HepG2 (cell line): ENCODE measurements around the gene CTNNA2.

ENCODE experiments used
- CTCF ChIP-seq: sonication (generic); formaldehyde crosslinking; IDR thresholded peaks from 2 replicates; pipeline ENCODE4 v1.5.0; 2020; ENCODE audit warnings: mild to moderate bottlenecking, missing genetic modification reagents, moderate library complexity
- E2F2 ChIP-seq: sonication (generic); formaldehyde crosslinking; IDR thresholded peaks from 2 replicates; pipeline ENCODE4 v1.4.0; 2020; ENCODE audit warnings: missing genetic modification reagents, borderline replicate concordance
- EHMT2 ChIP-seq: fragments of 200-600 bp; sonication (generic); IDR thresholded peaks from 2 replicates; pipeline ENCODE4 v1.7.0; 2017; ENCODE audit warnings: antibody characterized with exemption, low read depth, low read length, borderline replicate concordance
- EZH2 ChIP-seq: conservative IDR thresholded peaks from 2 replicates; pipeline ENCODE4 v1.6.1; 2012; ENCODE audit warnings: mild to moderate bottlenecking, low read depth, low read length, moderate library complexity
- GABPB1 ChIP-seq: IDR thresholded peaks from 2 replicates; pipeline ENCODE4 v1.6.1; 2016; ENCODE audit warnings: mild to moderate bottlenecking, missing genetic modification reagents, moderate library complexity, missing compliant biosample characterization
- KLF13 ChIP-seq: sonication (generic); formaldehyde crosslinking; IDR thresholded peaks from 2 replicates; pipeline ENCODE4 v1.4.0; 2020; ENCODE audit warnings: mild to moderate bottlenecking, missing genetic modification reagents
- NFE2L2 ChIP-seq: fragments of 150-350 bp; IDR thresholded peaks from 2 replicates; pipeline ENCODE4 v1.6.1; 2014; ENCODE audit warnings: low read length
- PATZ1 ChIP-seq: sonication (generic); formaldehyde crosslinking; IDR thresholded peaks from 2 replicates; pipeline ENCODE4 v1.4.0; 2020; ENCODE audit warnings: missing genetic modification reagents
- PRPF4 ChIP-seq: fragments of 200-400 bp; formaldehyde crosslinking; IDR thresholded peaks from 2 replicates; pipeline ENCODE4 v1.6.1; 2016; ENCODE audit warnings: low read length, low read depth; ENCODE audit not compliant: poor library complexity, severe bottlenecking
- RAD21 ChIP-seq: fragments of 450-650 bp; formaldehyde crosslinking; IDR thresholded peaks from 2 replicates; pipeline ENCODE4 v1.5.0; 2020; ENCODE audit warnings: mild to moderate bottlenecking
- SRF ChIP-seq: IDR thresholded peaks from 2 replicates; pipeline ENCODE4 v1.6.1; 2011; ENCODE audit warnings: mild to moderate bottlenecking, low read depth, low read length, moderate library complexity
- ZNF274 ChIP-seq: sonication (generic); formaldehyde crosslinking; IDR thresholded peaks from 2 replicates; pipeline ENCODE4 v1.5.1; 2020; ENCODE audit warnings: mild to moderate bottlenecking, missing genetic modification reagents
- ZNF280B ChIP-seq: sonication (generic); formaldehyde crosslinking; IDR thresholded peaks from 2 replicates; pipeline ENCODE4 v1.5.0; 2020; ENCODE audit warnings: missing genetic modification reagents, mild to moderate bottlenecking, borderline replicate concordance
- ZNF772 ChIP-seq: sonication (generic); formaldehyde crosslinking; IDR thresholded peaks from 2 replicates; pipeline ENCODE4 v1.5.0; 2020; ENCODE audit warnings: mild to moderate bottlenecking, missing genetic modification reagents

GRCh38 chr2:79980816-79981215 lies 468.0 kb downstream of the CTNNA2 start:
- TF ChIP-seq ZNF280B (CRISPR knock-in tag): no peak
- TF ChIP-seq EHMT2: no peak
- no peak for TF ChIP-seq NFE2L2
- TF ChIP-seq PATZ1 (CRISPR knock-in tag): no peak
- no peak for TF ChIP-seq RAD21
- TF ChIP-seq CTCF (CRISPR knock-in tag): no peak
- no peak for TF ChIP-seq PRPF4
- no peak for TF ChIP-seq ZNF772
- no peak for TF ChIP-seq GABPB1 (CRISPR knock-in tag)
- TF ChIP-seq ZNF274 (CRISPR knock-in tag): no peak
- TF ChIP-seq SRF: no peak
- no peak for TF ChIP-seq EZH2
- no peak for TF ChIP-seq KLF13
- no peak for TF ChIP-seq E2F2 (CRISPR knock-in tag)
